HEK293 (cell line): ENCODE data around the gene PSMB11.

Source experiments
- CTCF ChIP-seq: fragments of 450-650 bp; formaldehyde crosslinking; IDR thresholded peaks from 2 replicates; pipeline ENCODE4 v1.5.1; 2016; ENCODE audit warnings: missing biosample characterization, missing genetic modification characterization
- KLF16 ChIP-seq: fragments of 450-650 bp; formaldehyde crosslinking; IDR thresholded peaks from 2 replicates; pipeline ENCODE4 v1.5.1; 2017; ENCODE audit warnings: missing biosample characterization, missing genetic modification characterization
- PATZ1 ChIP-seq: fragments of 450-650 bp; formaldehyde crosslinking; IDR thresholded peaks from 2 replicates; pipeline ENCODE4 v1.5.1; 2016; ENCODE audit warnings: missing biosample characterization, missing genetic modification characterization
- ZNF302 ChIP-seq: fragments of 450-650 bp; formaldehyde crosslinking; IDR thresholded peaks from 2 replicates; pipeline ENCODE4 v1.5.1; 2016; ENCODE audit warnings: missing biosample characterization, missing genetic modification characterization, low read depth

DNA sequence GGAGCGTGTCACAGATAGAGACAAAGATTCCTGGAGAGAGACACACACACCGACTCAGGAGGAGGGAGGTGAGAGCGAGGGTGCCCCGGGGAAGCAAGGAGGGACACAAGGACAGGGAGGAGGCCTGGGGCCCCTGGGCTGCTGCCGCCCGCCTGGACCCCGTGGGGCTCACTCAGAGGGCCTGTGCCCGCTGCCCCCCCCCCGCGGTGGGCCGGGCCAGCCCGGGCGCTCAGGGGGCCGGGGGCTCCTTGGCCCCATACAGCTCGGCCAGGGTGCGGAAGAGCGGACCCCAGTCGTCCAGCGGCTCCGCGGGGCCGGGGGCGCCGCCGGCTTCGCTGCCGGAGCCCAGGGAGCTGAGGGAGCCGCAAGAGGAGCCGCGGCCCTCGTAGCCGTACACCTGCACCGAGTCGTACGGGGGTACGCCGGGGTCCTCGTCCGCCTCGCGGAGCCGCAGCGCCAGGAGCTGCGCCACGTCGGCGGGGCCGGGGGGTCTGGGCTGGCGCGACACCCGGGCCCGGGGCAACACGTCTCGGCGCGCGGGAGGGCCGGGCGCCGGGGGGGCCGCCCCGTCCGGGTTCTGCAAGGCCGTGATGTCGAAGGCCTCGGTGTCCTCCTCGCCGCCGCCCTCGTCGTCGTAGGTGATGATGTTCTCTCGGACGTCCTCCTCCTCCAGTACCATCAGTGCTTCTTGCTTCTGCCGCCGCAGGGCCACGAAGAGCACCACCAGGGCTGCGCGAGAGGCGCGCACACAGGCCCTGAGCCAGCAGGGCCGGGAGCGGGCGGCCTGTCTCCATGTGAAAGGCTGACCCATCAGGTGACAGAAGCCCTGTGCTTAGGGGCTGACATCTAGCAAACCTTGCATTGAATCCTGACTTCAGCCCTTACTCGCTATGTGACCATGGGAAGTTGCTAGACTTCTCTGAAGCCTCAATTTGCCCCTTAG lies 6.0 kb downstream of the PSMB11 start:
- TF ChIP-seq CTCF (tag by site-specific recombination): no peak
- no peak for TF ChIP-seq ZNF302 (tag by site-specific recombination)
- TF ChIP-seq PATZ1 (tag by site-specific recombination): no peak
- no peak for TF ChIP-seq KLF16 (tag by site-specific recombination)
